Mononuclear cell (primary cell): ENCODE results near the gene KCNMA1. TPM values are rescaled to one million over a fixed set of nuclear protein-coding genes. Genes with fewer than 3 reads are reported as not detected.

Experiments used
- H3K27me3 ChIP-seq: 2 replicates; pipeline ENCODE4 v1.6.0; 2011; ENCODE audit warnings: low read length, control low read depth; ENCODE audit not compliant: insufficient read depth
- H3K4me1 ChIP-seq: 2 replicates; pipeline ENCODE4 v1.5.1; 2011; ENCODE audit warnings: mild to moderate bottlenecking, low read length, control low read depth; ENCODE audit not compliant: insufficient read depth
- H3K4me3 ChIP-seq: 2 replicates; pipeline ENCODE4 v1.5.1; 2011; ENCODE audit warnings: mild to moderate bottlenecking, low read length, moderate library complexity
- H3K9me3 ChIP-seq: 2 replicates; pipeline ENCODE4 v1.5.1; 2011; ENCODE audit warnings: low read depth, mild to moderate bottlenecking, control low read depth, low read length
- total RNA-seq: library from RNA; depleted of rRNA; stranded (reverse); fragments of >200 nt; gene quantifications from one replicate; pipeline ENCODE4 v1.2.3, GENCODE V29; 2012

Gene KCNMA1
- total RNA-seq, 1 donor: 0.42 TPM

DNA sequence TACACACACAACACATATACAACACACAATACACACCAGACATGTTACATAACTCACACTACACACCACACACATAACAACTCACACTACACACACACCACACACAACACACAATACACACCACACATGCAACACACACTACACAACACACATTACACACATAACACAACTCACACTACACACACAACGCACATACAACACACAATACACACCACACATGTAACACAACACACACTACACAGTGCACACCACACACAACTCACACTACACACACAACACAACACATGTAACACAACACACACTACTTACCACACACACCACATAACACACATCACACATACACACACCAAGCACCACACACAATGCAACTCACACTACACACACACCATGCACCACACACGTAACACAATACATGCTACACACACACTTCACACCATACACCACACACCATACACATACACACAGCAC is 166.5 kb downstream of the KCNMA1 start:
- no peak overlapping the region for H3K4me3 ChIP-seq
- H3K27me3 ChIP-seq: no peaks in the 10 kb centered on the region
- no peaks in the 10 kb centered on the region for H3K4me1 ChIP-seq
- H3K9me3 ChIP-seq: no peaks in the 10 kb centered on the region

DNA sequence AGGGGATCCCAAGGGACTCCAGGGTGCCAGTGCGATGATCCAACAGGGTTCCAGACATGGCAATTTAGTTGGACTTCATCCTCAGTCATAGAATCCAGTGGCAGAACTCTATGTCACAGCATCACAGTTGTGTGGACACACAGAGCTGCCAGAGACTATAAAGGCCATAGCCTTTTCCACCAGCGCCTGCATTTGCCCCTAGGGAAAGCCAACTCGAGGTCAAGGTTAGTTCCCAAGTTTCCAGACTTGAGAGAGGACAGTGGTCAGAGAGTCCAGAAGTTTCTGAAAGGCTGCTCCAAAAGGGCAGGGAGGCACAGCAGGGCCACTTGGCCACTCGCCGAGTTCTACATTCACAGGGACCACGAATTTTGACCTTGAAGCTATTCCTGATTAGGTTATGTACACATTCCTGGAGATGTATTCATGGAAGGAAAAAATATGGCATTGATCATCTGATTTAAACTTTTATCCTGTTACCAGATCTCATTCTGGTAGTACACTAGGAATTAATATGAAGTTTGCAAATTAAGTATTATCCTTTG is 170.1 kb downstream of the KCNMA1 start:
- Histone ChIP-seq H3K9me3 (no peaks in the 10 kb centered on the region), H3K4me3 (no peak overlapping the region), H3K27me3 (no peaks in the 10 kb centered on the region), H3K4me1 (no peaks in the 10 kb centered on the region)

DNA sequence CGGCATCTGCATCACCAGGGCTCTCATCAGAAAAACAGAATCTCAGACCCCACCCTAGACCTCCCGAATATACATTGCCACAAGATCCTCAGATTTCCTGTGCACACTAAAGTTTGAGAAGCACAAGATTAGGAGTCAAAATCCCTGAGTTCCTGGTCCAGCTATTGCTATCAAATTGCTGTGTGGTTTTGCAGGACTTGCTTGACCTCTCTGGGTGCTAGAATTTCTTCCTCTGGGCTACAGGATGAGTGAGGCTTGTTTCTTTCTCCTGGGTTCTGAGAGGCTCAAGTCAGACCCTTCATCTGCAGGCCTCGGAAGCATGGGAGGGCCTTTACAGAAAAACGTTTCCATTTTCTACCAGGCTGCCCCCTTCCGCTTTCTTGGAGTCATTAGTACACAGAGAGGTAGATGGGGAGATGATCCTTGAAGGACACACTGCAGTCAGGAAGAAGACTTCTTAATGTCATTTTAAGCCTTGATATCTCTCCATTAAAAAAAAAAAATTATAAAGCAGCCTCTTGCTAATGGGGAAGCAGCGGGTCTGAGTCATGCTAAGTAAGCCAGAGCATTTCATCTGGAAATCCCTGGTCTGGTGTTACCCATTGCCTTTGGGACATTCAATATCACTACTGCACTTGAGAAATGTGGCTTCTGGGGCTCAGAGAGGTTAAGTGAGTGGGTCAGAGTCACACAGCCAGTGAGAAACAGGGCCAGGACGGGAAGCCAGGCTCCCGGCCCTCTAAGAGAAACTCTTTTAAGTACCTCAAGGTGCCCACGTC is 173.5 kb downstream of the KCNMA1 start:
- no peaks in the 10 kb centered on the region for H3K4me1 ChIP-seq
- no peaks in the 10 kb centered on the region for H3K27me3 ChIP-seq
- H3K9me3 ChIP-seq: no peaks in the 10 kb centered on the region
- no peak overlapping the region for H3K4me3 ChIP-seq

- Histone ChIP-seq H3K4me1 (no peaks in the 10 kb centered on the region), H3K9me3 (no peaks in the 10 kb centered on the region), H3K4me3 (no peak overlapping the region), H3K27me3 (no peaks in the 10 kb centered on the region)
Measured at GRCh38 chr10:77463499-77463898, 174.1 kb downstream of the KCNMA1 start.

- Histone ChIP-seq H3K9me3 (no peaks in the 10 kb centered on the region), H3K4me1 (no peaks in the 10 kb centered on the region), H3K27me3 (no peaks in the 10 kb centered on the region), H3K4me3 (no peak overlapping the region)
Measured at GRCh38 chr10:77461636-77462296, 175.8 kb downstream of the KCNMA1 start.

DNA sequence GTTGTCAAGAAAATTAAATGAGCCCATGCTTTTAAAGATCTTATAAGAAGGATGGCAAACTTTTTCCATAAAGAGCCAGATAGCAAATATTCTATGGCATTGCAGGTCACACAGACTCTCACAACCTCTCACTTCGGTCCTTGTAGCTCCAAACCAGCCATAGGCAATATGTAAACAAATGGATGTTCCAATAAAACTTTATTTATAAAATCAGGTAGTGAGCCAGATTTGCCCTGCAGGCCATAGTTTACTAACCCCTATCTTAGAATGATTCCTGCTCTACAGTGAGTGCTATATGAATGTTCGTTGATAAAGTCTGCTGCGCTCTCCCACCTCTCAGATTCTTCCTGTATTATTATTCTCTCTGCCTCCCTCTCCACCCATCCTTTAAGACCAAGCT is 177.7 kb downstream of the KCNMA1 start:
- Histone ChIP-seq H3K4me3 (no peak overlapping the region), H3K4me1 (no peaks in the 10 kb centered on the region), H3K9me3 (no peaks in the 10 kb centered on the region), H3K27me3 (no peaks in the 10 kb centered on the region)

DNA sequence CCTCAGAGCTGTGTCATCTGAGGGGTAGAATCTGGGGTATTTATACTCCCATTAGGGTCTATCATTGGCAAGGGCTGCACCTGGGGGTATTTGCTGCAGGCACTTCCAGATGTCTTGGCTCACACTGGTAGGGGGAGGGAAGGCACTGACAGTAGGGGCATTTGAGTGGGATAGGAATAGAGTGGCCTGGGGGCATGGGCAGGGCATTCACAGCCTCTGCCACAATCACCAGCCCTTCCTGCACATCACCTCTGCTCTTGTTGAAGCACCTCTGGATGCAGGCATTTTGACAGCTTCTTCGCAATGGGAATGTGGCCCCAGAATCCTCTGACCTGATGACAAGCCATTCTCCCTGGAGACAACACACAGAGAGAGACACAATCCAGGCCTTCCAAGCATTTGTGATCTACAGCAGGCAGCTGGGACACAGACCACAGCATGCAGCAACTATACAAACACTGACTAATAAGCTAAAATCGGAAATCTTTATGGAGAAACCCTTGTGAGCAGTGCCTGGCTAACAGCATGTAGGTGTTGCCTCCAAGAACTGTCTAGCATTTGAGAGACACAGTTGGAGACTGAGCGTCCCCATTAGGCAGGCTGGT is 178.5 kb downstream of the KCNMA1 start:
- H3K4me1 ChIP-seq: no peaks in the 10 kb centered on the region
- no peak overlapping the region for H3K4me3 ChIP-seq
- no peaks in the 10 kb centered on the region for H3K27me3 ChIP-seq
- no peaks in the 10 kb centered on the region for H3K9me3 ChIP-seq

GRCh38 chr10:77457721-77458120 is 179.9 kb downstream of the KCNMA1 start:
- Histone ChIP-seq H3K4me1 (no peaks in the 10 kb centered on the region), H3K27me3 (no peaks in the 10 kb centered on the region), H3K4me3 (no peak overlapping the region), H3K9me3 (no peaks in the 10 kb centered on the region)

DNA sequence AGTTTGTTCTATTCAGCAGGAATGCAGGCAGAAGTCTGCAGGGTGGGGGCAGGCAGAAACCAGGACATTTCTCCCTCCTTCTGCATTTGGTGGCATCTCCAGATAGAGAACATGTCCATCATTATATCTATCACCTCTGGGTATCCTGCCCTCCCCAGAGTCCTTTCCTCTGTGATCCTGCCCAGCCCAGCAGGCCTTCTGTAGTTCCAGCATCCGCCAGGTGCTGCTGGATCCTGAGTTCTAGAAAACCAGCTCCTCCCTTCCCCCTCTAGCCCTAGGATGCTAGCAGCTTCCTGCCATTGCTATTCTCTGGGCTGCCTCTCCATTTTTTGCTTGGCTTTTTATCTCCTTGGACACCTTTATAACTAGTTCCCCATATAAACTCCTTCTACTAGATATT is 180.3 kb downstream of the KCNMA1 start:
- no peaks in the 10 kb centered on the region for H3K4me1 ChIP-seq
- no peaks in the 10 kb centered on the region for H3K9me3 ChIP-seq
- H3K27me3 ChIP-seq: no peaks in the 10 kb centered on the region
- H3K4me3 ChIP-seq: no peak overlapping the region

DNA sequence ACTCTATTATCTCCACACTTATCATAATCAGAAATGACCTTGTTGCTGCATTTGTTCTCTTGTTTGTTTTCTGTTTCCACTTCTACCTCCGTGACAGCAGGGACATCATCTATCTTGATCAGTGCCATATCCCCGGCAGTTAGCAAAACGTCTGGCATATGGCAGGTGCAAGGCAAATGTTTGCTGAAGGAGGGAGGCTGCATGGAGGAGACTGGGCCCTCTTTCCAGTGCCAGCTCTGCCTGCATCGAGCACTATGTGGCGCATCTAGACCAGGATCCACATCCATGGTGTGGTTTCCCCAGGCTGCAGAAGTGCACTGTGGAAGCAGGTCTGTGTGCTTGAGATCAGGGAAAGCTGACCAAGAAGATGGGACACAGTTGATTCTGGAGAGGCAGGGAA is 181.2 kb downstream of the KCNMA1 start:
- Histone ChIP-seq H3K9me3 (no peaks in the 10 kb centered on the region), H3K4me1 (no peaks in the 10 kb centered on the region), H3K27me3 (no peaks in the 10 kb centered on the region), H3K4me3 (no peak overlapping the region)

- Histone ChIP-seq H3K4me1 (no peaks in the 10 kb centered on the region), H3K9me3 (no peaks in the 10 kb centered on the region), H3K27me3 (no peaks in the 10 kb centered on the region), H3K4me3 (no peak overlapping the region)
Measured at GRCh38 chr10:77455561-77455960, 182.0 kb downstream of the KCNMA1 start.

DNA sequence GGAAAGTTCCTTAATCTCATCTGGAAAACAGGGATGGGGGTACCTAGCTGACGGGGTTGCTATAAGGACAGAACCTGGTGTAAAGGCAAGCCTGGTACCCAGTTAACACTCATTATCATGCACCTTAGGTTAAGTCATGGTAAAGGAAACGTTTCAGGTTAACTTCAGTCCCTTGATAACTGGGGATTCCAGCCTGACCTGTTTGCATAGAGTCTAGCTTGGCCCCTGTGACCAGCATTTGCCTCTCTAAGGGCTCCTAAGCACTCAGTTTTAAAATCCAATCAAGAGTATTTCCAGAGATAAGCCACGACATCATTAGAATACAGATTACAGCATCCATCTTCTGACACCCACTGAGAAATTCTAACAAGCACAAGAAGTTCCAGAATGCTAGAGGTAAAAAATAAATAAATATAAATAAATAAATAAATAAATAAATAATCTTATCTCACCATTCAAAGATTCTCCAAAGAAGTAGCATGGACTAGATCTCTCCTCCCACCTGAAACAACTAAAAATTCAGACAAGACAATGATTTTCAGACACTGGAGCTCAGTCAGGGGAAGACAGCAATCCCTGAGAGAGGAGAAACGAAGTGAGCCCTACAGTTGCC is 184.6 kb downstream of the KCNMA1 start:
- H3K4me1 ChIP-seq: no peaks in the 10 kb centered on the region
- H3K27me3 ChIP-seq: no peaks in the 10 kb centered on the region
- H3K4me3 ChIP-seq: no peak overlapping the region
- no peaks in the 10 kb centered on the region for H3K9me3 ChIP-seq

DNA sequence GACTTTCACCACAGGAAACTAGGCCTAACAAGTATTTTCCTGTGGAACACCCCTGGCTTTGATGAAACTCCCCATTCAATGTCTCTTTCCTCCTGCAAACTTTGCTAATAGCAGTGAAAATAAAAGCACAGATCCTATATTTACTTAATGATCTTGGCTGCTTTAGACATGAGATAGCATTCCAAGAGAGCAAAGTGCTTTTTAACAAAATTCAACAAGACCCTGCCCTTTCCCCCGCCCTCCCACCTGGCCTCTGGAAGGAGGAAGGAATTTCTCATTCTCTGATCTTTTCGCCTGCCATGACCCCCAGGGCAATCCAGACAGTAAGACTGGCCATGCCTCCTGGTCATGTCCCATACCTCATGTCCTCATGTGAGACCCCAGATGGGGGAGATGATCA is 185.7 kb downstream of the KCNMA1 start:
- H3K9me3 ChIP-seq: no peaks in the 10 kb centered on the region
- no peak overlapping the region for H3K4me3 ChIP-seq
- H3K27me3 ChIP-seq: no peaks in the 10 kb centered on the region

DNA sequence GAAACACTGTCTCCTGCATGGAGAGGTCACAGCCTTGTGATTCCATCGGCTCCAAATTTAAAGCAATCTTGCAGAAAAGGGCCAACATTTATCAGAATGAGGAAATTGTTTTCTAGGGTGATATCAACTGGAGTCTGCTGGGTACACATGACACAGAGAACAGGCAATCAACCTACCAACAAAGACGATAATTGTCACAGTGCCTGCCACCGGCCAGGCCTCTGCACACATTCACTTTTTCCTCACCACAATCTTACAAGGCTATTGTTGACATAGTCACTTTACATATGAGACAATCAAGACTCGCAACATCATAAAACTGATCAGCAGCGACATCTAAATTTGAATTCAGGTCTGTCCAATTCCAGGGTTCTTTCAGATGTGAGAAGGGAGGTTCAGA is 189.4 kb downstream of the KCNMA1 start:
- Histone ChIP-seq H3K4me1 (no peaks in the 10 kb centered on the region), H3K9me3 (no peaks in the 10 kb centered on the region), H3K4me3 (no peak overlapping the region), H3K27me3 (no peaks in the 10 kb centered on the region)

More for the DNA sequence above, 185.7 kb downstream of the KCNMA1 start:
- H3K4me1 ChIP-seq: no peaks in the 10 kb centered on the region

GRCh38 chr10:77446700-77447099 is 190.9 kb downstream of the KCNMA1 start:
- Histone ChIP-seq H3K4me3 (no peak overlapping the region), H3K4me1 (no peaks in the 10 kb centered on the region), H3K9me3 (no peaks in the 10 kb centered on the region), H3K27me3 (no peaks in the 10 kb centered on the region)
